GM21529 (cell line): ENCODE results near the gene DENND5B.
"Not testable (repeated sequence)": the region's sequence is repeated elsewhere in the genome, so short reads cannot be mapped to it uniquely, and the experiment has no call there.

Experiments
- ATAC-seq: cut with Tn5 transposase; IDR thresholded peaks from one replicate; pipeline ENCODE4 v1.9.1; 2021; ENCODE audit not compliant: unreplicated experiment

Gene DENND5B

DNA sequence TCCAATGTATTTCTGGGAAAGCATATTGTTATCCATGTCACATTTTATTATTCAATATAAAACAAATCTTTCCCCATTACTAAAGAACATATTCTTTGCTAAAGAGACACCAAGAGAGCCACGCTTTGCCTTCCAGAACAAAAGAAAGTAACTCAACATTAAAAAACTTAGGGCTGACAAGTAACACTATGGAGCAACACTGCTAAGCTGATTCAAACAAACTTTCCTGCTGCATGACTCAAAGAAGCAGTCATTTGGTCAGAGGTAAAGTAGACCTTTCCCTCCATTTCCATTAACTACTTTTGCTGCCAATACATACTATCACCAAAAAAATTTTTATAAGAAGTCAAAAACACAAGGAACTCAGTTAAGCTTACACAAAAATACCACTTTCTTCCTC is 83.0 kb downstream of the DENND5B start:
- no peak for ATAC-seq

DNA sequence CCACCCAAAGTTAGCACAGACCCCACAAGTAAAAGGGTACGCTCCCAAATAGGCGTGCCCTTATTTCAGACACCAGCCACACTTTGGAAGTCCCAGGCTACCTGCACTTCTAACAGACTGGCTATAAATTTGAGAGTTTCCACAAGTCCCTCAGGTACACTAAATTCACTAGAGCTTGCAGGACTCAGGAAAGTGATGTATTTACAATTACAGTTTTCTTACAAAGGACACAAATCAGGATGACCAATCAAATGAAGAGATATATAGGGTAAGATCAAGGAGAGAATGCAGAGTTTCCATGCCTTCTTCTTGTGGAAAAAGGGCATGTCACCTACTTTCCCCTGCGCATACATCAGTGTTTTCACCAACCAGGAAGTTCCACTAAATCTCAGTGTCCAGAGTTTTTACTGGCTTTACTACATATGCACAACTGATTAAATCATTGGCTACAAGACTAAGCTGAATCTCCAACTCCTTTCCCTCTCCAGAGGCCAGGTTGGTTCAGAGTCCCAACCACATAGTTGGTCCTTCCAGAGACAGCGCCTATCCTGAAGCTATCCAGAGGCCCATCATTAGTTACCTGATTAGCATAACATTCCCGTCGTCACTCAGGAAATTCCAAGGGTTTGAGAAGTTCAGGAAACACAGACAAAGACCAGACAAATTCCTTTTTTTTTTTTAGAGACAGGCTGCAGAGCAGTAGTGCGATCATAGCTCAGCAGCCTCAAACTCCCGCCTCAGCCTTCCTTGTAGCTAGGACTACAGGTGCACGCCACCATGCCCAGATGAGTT is 84.2 kb downstream of the DENND5B start:
- ATAC-seq = no peak

DNA sequence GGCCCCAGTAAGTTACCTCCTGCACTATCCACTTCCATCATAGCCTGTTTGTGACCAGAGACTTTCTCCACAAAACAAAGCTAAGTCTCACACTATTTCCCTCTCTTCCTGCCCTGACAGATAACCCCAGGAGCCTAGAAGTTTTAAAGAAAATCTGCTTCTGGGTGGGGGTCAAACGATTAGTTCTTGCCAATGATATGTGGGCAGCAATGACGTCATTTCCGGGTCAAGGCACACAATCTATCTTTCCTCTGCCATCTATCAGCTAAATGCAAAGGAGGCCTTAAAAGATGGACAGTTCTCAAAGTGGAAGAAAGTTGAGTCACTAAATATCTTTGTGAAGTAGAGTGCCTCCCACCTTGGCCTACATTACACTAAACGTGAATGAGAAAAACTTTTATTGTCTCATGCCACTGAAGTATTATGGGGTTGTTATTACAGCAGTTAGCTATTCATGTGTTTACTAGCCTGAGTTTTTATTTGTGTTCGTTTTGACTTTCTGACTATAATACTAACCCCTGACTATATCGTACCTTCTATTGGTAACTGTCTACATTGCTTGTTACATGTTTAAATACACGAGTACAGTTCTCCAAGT is 86.2 kb downstream of the DENND5B start:
- ATAC-seq = no peak

DNA sequence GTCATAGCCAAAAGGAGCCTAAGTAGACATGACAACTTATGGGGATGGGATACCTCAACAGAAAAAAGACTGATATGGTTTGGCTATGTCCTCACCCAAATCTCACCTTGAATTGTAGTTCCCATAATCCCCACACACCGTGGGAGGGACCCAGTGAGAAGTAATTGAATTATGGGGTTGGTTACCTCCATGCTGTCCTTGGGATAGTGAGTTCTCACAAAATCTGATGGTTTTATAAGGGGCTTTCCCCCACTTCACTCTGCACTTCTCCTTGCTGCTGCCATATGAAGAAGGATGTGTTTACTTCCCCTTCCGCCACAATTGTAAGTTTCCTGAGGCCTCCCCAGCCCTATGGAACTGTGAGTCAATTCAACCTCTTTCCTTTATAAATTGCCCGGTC is 89.9 kb downstream of the DENND5B start:
- ATAC-seq = not testable (repeated sequence)

DNA sequence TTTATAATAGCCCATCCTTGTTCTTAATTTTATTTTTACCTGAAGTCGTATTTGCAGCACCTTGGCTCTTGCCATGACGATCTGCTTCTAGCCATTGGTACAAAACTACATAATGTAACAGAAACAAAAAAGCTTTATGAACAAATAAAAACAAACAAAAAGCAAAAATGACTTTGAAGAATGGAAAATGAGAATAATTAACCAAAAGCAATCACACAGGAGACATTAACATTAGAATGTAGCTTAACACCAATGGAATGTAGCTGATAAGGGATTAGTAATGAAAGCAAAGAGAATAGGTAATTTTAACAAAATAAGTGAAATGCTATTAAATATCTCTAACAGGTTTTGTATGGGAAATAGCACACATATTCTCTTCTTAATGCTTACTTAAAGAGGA is 91.4 kb downstream of the DENND5B start:
- ATAC-seq = no peak

DNA sequence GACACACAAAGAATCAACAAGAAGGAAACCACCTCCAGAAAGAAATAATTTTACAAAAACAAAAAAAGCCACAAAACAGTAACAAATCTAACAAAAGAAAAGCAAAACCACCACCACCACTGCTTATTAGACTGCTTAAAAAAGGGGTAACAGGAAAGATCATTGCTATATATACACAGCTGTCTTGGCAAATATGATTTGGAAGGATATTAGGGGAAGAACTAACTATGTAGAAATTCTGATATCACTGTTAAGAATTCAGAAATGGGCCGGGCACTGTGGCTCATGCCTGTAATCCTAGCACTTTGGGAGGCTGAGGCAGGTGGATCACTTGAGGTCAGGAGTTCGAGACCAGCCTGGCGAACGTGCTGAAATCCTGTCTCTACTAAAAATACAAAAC is 92.5 kb downstream of the DENND5B start:
- ATAC-seq = no peak

DNA sequence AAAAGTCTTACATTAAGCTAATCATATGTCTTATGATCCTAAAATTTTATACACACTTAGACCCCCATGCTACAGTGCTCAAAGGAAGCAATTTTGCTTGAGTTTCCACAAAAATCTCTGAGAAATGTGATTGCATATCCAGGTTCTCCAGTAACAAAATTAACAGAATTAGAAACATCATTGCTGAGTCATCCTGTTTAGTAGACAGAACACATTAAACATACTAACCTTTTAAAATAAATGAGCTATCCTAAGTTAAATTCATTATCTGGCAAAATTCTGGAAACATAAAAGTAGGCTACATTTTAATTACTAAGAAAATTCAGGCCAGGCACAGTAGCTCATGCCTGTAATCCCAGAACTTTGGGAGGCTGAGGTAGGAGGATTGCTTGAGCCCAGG is 94.7 kb downstream of the DENND5B start:
- ATAC-seq = no peak

DNA sequence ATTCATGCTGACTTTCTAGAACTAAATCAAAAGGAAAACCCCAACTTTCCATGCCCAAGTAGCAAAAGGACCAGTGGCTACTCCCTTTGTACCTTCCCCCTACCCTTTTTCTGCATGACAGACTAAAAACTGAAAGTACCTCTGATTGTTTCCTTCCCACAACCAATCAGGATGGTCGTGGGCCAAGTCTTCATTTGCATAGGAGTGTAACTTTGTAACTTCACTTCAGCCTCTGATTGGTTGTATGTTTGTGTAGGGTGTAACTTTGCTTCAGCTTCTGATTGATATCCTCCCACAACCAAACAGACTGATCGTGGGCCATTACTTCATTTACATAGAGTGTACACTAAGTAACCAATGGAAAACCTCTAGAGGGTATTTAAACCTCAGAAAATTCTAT is 96.5 kb downstream of the DENND5B start:
- no peak for ATAC-seq

DNA sequence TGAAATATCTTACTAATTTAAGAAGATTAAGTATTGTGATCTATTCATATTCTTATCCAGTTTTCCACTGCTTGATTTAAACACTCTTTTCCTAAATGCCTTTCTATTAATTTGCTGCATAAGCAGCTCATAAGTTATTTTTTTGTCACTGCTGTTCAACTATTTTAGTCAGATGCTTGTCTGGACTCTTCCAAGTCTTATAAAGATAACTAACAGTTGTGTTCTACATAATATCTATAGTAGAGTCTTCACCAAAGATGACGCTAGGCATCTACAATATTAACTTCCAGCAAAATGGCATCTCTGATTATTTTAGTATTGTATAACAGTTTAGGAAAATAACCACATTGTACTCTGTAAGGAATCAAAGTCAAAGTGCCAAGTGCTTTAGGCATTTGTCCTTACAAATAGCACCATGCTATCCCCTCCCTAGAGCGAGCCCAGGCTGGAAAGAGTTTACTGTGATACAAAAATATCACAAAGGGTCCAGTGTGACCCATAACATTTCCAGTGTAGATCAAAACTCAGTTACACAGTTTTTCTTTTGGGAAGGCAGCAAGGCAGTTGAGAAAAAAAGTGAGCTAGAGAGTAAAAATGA is 98.2 kb downstream of the DENND5B start:
- ATAC-seq = no peak

DNA sequence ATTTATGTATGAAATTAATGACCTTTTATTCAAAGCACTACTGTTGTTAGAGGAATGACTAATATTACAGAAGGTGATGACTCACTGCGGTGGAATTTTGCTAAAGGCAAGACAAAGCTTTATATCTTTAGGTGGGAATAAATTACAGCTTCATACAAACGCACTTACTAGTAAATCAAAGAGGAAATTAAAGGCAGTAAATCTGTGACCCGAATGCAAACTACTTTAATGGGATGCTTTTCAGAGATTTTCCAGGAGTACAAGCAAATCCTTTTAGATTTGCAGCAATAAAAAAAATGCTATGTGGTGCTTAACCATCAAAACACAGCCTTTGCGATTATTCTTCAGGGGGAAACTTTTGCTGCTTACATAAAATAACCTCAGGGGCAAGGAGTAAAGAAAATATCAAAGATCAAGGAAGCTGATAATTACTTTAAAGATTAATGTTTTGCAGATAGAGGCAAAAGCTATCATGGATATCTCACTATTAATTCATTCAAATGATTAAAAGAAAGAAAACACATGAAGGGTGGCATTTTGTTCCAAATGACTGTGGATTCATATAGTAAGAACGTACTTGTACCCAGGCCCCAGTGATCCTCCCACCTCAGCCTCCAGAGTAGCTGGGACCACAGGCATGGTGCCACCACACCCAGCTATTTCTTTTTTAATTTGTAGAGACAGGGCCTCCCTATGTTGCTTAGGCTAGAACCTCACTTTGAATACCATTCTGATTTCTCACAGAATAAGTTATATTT is 98.9 kb downstream of the DENND5B start:
- ATAC-seq = no peak

DNA sequence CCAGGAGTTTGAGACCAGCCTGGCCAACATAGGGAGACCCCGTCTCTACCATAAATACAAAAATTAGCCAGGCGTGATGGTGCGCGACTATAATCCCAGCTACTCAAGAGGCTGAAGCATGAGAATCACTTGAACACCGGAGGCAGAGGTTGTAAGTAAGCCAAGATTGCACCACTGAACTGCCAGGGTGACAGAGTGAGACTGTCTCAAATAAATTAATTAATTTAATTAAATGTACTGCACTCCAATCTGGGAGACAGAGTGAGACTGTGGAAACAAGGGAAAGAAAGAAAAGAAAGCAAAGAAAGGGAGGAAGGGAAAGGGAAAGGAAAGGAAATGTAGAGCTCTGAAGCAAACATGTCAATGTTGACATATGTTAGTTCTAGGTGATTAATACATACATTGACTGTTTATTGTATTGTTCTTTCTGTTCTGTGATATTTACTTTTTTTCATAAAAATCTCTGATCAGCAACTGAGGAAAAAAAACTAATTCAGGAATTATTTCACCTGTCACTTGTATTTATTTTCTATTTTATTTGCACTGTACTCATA is 99.6 kb downstream of the DENND5B start:
- ATAC-seq = no peak

DNA sequence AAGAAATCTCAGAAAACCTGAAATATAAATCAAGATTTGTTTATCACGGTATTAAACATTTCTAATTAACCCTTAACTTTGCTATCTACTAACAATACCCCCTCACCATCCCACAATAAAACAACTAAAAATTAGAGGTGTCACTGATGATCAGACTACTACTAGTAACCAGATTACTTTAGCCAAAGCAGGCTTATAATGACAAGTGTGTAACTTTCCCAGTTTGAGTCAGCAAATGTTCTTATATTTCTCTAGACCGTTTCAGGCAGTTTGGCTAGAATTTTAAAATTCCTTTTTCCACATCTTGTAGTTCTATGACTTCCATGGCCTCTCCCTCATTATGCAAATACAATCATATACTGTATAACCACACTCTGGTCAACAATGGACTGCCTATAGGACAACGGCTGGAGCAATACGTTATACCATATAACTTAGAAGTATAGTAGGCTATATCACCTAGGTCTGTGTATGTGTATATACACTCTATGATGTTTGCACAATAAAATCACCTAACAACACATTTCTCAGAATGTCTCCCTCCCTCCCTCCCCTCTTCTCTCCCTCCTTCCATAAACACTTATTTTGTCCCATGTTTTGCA is 102.1 kb downstream of the DENND5B start:
- ATAC-seq = no peak

DNA sequence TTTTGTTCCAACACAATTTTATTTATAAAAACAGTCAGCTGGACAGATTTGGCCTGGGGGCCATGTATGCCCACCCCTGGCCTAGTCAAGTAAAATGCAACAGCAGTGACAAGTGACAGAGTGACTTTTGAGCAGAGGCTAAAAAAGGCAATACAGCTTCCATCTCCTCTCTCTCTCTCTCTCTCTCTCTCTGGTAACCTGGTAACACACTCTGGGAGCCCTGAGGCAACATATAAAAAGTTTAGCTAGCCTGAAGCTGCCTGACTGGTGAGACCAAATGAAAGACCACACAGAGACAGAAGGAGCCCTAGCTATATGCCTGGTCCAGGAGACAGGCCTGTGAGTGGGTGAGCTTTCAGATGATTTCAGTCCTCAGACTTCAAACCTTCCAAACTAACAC is 105.4 kb downstream of the DENND5B start:
- ATAC-seq = no peak

DNA sequence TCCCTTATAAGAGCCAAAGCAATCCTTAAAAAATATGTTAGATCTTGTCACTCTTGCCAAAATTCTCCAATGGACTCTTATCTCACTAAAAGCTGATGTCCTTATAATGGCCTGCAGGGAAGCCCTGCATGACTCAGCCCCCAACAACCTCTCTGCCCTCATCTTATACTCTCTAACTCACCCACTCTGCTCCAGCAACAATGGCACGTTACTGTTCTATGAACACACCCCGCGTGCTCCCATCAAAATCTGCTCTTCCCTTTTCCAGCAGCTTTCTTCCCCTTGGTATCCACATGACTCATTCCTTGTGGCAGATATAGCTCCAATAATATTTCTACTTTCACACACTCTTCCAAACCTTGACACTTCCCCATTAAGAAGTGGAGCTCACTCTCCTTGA is 108.1 kb downstream of the DENND5B start:
- ATAC-seq = no peak

DNA sequence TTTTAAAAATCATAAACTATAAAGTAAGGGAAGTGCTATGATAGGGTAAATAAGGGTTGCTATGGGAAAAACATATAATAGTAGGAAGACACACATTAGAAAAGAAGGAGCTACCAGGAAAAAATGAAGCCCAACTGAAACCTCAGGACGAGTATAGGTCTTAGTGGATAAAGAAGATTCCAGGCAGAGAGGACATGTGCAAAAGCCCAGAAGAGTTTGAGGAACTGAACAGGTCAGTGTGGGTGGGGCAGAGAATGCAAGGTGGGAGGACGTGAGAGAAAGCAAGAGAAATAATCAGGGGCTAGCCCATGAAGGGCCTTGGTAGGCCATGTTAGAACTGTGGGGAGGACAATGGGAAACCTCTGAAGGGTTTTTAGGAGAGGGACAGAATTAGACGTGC is 109.5 kb downstream of the DENND5B start:
- no peak for ATAC-seq

DNA sequence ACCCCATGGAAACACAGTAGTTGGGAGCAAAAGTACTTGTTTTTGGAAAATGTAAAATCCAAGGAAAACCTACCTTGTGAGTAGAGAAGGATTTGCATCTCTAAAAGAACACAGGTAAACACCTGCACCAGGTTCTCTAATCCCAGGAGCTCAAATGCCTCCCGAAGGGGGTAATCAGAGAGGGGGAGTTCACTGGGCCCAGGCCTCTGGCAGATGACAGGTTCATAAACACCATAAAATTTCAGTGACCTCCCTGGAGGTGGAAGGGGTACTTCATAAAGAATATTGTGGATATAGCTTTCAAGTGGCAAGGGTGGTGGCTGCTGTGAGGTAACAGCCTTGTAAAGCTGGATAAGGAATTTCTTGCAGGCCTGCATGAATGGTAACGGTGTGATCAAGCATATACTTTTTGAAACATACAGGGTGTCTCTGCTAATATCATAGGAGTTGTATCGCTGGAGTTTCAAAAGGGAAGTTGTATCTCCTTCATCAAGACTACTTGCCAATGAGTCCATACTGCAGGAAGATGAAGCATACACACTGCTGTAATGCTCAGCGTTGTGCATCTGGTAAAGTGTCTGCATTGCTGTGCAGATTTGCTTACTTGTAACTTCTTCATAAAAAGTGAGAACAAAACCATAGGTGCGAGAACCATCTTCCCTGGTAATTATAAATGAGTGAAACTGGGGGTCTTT is 111.3 kb downstream of the DENND5B start:
- ATAC-seq = no peak

DNA sequence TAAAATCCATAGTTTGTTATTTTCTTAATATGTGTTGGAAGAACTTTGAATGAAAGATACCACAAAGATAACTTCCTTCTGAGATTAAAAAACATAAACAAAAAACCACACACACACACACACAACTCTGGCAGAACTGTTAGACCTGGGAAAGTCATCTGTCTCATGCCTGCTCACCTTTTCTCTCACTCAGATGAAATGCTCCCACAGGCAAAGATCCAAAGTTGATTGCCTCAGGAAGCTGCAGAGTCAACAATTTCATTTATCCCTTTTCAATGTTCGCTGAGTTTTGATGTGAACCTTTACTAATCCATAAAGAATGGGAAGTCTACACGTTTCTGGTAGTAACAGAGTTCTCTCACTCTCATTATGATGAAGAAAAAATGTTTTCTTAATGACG is 112.0 kb downstream of the DENND5B start:
- no peak for ATAC-seq

DNA sequence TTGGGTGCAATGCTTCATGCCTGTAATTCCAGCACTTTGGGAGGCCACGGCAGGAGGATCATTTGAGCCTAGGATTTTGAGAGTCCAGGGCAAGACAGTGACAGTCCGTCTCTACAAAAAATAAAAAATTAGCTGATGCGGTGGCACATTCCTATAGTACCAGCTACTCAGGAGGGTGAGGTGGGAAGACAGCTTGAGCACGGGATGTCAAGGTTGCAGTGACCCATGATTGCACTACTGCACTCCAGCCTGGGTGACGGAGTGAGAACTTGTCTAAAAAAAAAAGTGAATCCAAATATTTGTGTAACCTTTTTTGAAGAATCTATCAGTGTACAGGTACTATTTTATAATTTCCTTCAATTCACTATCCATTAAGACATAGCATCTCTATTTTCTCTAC is 112.5 kb downstream of the DENND5B start:
- no peak for ATAC-seq

DNA sequence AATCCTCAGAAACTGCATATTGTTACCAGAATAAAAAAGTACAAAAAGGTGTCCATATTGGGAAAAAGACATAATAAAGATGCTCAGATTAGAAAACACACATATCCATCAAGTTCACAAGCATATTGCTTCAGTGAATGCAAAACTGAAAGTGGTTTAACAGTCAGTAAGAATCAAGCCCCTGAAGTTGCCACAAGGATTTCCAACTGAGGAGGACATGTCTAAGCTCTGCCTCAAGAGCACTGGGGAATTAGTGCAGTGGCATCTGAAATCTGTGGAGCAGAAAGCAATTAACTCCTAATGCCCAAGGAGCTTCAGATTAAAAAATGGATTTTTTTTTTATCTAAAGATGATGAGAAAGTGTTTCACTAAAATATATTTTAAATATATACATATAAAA is 113.2 kb downstream of the DENND5B start:
- ATAC-seq = peak; percentile 50

DNA sequence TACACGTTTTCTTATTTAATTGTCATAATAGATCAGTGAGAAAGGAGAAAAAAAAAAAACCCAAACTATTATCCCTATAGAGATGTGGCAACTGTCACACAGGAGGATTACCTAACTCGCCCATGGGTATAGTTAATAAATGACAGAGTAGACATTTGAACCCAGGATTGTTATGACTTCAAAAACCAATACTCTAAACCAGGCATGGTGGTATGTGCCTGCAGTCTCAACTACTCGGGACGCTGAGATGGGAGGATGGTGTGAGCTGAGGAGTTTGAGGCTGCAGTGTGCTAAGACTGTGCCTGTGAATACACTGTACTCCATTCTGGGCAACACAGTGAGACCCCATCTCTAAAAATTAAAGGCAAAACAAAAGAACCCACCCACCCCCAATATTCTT is 114.5 kb downstream of the DENND5B start:
- ATAC-seq = no peak
